ENCODE data around the gene SMAGP.

DNA sequence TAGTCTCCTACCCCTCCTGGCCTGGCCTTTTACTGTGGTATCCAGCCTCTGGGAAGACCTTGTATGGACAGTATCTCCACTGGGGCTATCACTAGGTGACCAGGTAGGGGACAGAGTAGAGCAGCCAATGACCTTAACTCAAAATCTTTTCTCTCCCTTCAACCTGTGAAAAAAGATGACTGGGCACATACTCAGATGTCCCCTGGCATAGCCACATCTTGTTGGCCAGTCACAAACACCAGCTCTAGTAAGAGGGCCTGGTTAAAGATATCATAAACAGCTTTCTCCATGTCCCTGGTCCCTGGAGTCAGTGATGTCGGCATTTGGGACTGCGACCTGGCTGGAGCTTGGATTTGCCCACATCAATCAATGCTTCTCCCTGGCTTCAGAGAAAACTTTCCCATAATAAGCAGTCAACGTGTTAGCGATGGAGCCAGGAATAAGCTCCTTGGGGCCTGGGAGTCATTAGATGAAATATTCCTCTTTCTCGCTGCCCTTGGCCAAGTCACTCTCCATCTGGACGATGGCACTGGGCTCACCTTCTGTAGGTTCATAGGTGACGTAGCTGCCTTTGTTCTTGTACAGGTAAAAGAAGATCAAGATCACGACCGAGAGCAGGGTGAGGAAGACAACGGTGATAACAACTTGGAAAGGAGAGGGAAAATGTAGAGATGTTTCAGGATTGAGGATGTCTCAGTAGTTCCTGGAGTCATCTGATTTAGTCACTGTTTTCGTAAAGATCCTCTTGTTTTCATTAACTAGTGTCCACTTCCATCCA is 24.6 kb downstream of the SMAGP start:
- no peak for TF ChIP-seq POLR2A (IDR thresholded peaks at IDR 0.05)
- TF ChIP-seq, protein P1, sequence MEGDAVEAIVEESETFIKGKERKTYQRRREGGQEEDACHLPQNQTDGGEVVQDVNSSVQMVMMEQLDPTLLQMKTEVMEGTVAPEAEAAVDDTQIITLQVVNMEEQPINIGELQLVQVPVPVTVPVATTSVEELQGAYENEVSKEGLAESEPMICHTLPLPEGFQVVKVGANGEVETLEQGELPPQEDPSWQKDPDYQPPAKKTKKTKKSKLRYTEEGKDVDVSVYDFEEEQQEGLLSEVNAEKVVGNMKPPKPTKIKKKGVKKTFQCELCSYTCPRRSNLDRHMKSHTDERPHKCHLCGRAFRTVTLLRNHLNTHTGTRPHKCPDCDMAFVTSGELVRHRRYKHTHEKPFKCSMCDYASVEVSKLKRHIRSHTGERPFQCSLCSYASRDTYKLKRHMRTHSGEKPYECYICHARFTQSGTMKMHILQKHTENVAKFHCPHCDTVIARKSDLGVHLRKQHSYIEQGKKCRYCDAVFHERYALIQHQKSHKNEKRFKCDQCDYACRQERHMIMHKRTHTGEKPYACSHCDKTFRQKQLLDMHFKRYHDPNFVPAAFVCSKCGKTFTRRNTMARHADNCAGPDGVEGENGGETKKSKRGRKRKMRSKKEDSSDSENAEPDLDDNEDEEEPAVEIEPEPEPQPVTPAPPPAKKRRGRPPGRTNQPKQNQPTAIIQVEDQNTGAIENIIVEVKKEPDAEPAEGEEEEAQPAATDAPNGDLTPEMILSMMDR (IDR thresholded peaks at IDR 0.05), result no peak
